Left ventricle myocardium inferior (tissue), 1 donor: ENCODE results near the gene S100A5. TPM values are rescaled to one million over a fixed set of nuclear protein-coding genes. Genes with fewer than 3 reads are reported as not detected.
"Not testable (repeated sequence)": the region's sequence is repeated elsewhere in the genome, so short reads cannot be mapped to it uniquely, and the experiment has no call there.

Source experiments
- DNase-seq: peaks from one replicate; pipeline ENCODE4 v3.0.0-alpha.2; 2020
- H3K27ac ChIP-seq: fragments of 200-600 bp; replicated peaks from 2 replicates; pipeline ENCODE4 v1.8.0; 2021
- H3K27me3 ChIP-seq: fragments of 200-600 bp; 2 replicates; pipeline ENCODE4 v1.8.0; 2021; ENCODE audit warnings: low read depth
- H3K36me3 ChIP-seq: fragments of 200-600 bp; 2 replicates; pipeline ENCODE4 v1.8.0; 2021
- H3K4me1 ChIP-seq: fragments of 200-600 bp; 2 replicates; pipeline ENCODE4 v1.8.0; 2021
- H3K4me3 ChIP-seq: fragments of 200-600 bp; 2 replicates; pipeline ENCODE4 v1.8.0; 2021; ENCODE audit warnings: mild to moderate bottlenecking, moderate library complexity
- H3K9me3 ChIP-seq: fragments of 200-600 bp; replicated peaks from 2 replicates; pipeline ENCODE4 v1.8.0; 2021
- CTCF ChIP-seq: fragments of 200-600 bp; IDR thresholded peaks from 2 replicates; pipeline ENCODE4 v1.8.0; 2021; ENCODE audit warnings: antibody characterized with exemption, mild to moderate bottlenecking, borderline replicate concordance
- intact Hi-C: fragments of 100-400 bp; cut with micrococcal nuclease; formaldehyde crosslinking; loops from one replicate; pipeline ENCODE4 v1.11.0; 2022
- total RNA-seq: library from RNA; stranded (reverse); fragmentation: NEBNext Ultra II Directional; extraction: Animal tissue kit (Norgen Biotek cat#: 25700); gene quantifications from one replicate; pipeline ENCODE4 v1.2.1, GENCODE V29; 2021
- donor health status: DM: no; HTN: yes; CAD: no; lungs with severe emphysema.

S100A5 gene
- total RNA-seq, 1 donor from 2014 or later, result not detected

GRCh38 chr1:153520818-153521476 is 19.8 kb downstream of the S100A5 start:
- H3K4me3 ChIP-seq, result no peak overlapping the region
- no peak for TF ChIP-seq CTCF

GRCh38 chr1:153520137-153520691 is 20.5 kb downstream of the S100A5 start:
- H3K27ac ChIP-seq, intact Hi-C loops: not testable (repeated sequence)

More at GRCh38 chr1:153520818-153521476, 19.8 kb downstream of the S100A5 start:
- Histone ChIP-seq H3K27me3 (no peaks in the 10 kb centered on the region), H3K9me3 (no peaks in the 10 kb centered on the region), H3K27ac (no peak overlapping the region), H3K4me1 (peaks cover 11% of the 10 kb centered on the region), H3K36me3 (no peaks in the 10 kb centered on the region)
- intact Hi-C loops, result no loop called here
- DNase-seq, result no peak

GRCh38 chr1:153519242-153519641 is 21.5 kb downstream of the S100A5 start:
- intact Hi-C loops, result loop anchor here (10.0 kb wide), 1 partner anchor 46 kb away; the partner anchor contains the start of gene S100A2
- no peak overlapping the region for H3K4me3 ChIP-seq

More at GRCh38 chr1:153520137-153520691, 20.5 kb downstream of the S100A5 start:
- DNase-seq, H3K27me3 ChIP-seq, H3K36me3 ChIP-seq, H3K9me3 ChIP-seq, H3K4me3 ChIP-seq: not testable (repeated sequence)
- H3K4me1 ChIP-seq, result peaks cover 11% of the 10 kb centered on the region

GRCh38 chr1:153515504-153516394 is 25.0 kb downstream of the S100A5 start:
- intact Hi-C loops, result loop anchor here (10.0 kb wide), 1 partner anchor 49 kb away; the partner anchor contains the start of gene S100A2
- H3K9me3 ChIP-seq, result no peaks in the 10 kb centered on the region
- H3K36me3 ChIP-seq, result no peaks in the 10 kb centered on the region
- no peak for DNase-seq
- no peak for TF ChIP-seq CTCF
- peaks cover 18% of the 10 kb centered on the region for H3K4me1 ChIP-seq
- no peak overlapping the region for H3K27ac ChIP-seq
- no peak overlapping the region for H3K4me3 ChIP-seq
- no peaks in the 10 kb centered on the region for H3K27me3 ChIP-seq

More at GRCh38 chr1:153519242-153519641, 21.5 kb downstream of the S100A5 start:
- Histone ChIP-seq H3K27me3 (no peaks in the 10 kb centered on the region), H3K4me1 (peaks cover 12% of the 10 kb centered on the region), H3K27ac (no peak overlapping the region), H3K36me3 (no peaks in the 10 kb centered on the region), H3K9me3 (no peaks in the 10 kb centered on the region)
- TF ChIP-seq CTCF, result no peak
- DNase-seq, result no peak

GRCh38 chr1:153513666-153514065 is 27.1 kb downstream of the S100A5 start:
- intact Hi-C loops, result loop anchor here (10.0 kb wide), 1 partner anchor 51 kb away; the partner anchor contains the start of gene S100A2
- DNase-seq, result no peak
- Histone ChIP-seq H3K9me3 (no peaks in the 10 kb centered on the region), H3K4me1 (peaks cover 18% of the 10 kb centered on the region), H3K36me3 (no peaks in the 10 kb centered on the region), H3K27me3 (no peaks in the 10 kb centered on the region), H3K4me3 (no peak overlapping the region), H3K27ac (no peak overlapping the region)
- no peak for TF ChIP-seq CTCF
